Hypothalamus (tissue), 51 donors: ENCODE measurements around the gene BIN2.
"Not testable (repeated sequence)": the region's sequence is repeated elsewhere in the genome, so short reads cannot be mapped to it uniquely, and the experiment has no call there.

Source experiments
- DNase-seq, 51 donors: peaks; one replicate each; lab custom pipeline; 2025; lab: John Stamatoyannopoulos, UW

Gene BIN2

GRCh38 chr12:51348116-51348515, 24.1 kb upstream of the BIN2 start:
- no peak for DNase-seq

GRCh38 chr12:51346581-51346980, 22.6 kb upstream of the BIN2 start, which contains the start of gene CELA1:
Gene CELA1 (minus strand): TSS chr12:51346679. CDS start chr12:51346638, 41 bp downstream.
- DNase-seq, result no peak

GRCh38 chr12:51345681-51346080, 21.7 kb upstream of the BIN2 start:
- no peak for DNase-seq

GRCh38 chr12:51343201-51343600, 19.2 kb upstream of the BIN2 start:
- no peak for DNase-seq

GRCh38 chr12:51342416-51342815, 18.4 kb upstream of the BIN2 start:
- DNase-seq, result no peak

GRCh38 chr12:51341251-51342007, 17.5 kb upstream of the BIN2 start:
- peak in 42 of 51 donors; percentile 9 to 84 (median 38) for DNase-seq

GRCh38 chr12:51339750-51340149, 15.8 kb upstream of the BIN2 start:
- no peak for DNase-seq

- DNase-seq, result not testable (repeated sequence)
These were observed 13.4 kb upstream of the BIN2 start for GRCh38 chr12:51337336-51337735.

GRCh38 chr12:51335931-51336330, 12.0 kb upstream of the BIN2 start:
- no peak for DNase-seq

- DNase-seq, result no peak
These were observed 10.8 kb upstream of the BIN2 start for GRCh38 chr12:51334764-51335163.

- no peak for DNase-seq
These were observed 9.6 kb upstream of the BIN2 start for GRCh38 chr12:51333536-51333935.

- no peak for DNase-seq
These were observed 6.2 kb upstream of the BIN2 start for GRCh38 chr12:51330186-51330585.

- no peak for DNase-seq
These were observed 5.8 kb upstream of the BIN2 start for GRCh38 chr12:51329742-51330141.

GRCh38 chr12:51328587-51328986, 4.6 kb upstream of the BIN2 start:
- no peak for DNase-seq

- peak in 8 of 51 donors; percentile 2 to 33 (median 10) for DNase-seq
These were observed 2.9 kb upstream of the BIN2 start for GRCh38 chr12:51326698-51327439.

GRCh38 chr12:51324953-51325352, 979 bp upstream of the BIN2 start:
- DNase-seq, result no peak

- DNase-seq, result no peak
These were observed 535 bp downstream of the BIN2 start for GRCh38 chr12:51323317-51323960.

- no peak for DNase-seq
These were observed 1.5 kb downstream of the BIN2 start for GRCh38 chr12:51322452-51322851.

- DNase-seq, result no peak
These were observed 2.1 kb downstream of the BIN2 start for GRCh38 chr12:51321882-51322281.

- DNase-seq, result no peak
These were observed 3.2 kb downstream of the BIN2 start for GRCh38 chr12:51320695-51321320.

GRCh38 chr12:51320311-51320694, 3.7 kb downstream of the BIN2 start:
- no peak for DNase-seq
